Gastrocnemius medialis (tissue), 4 donors: ENCODE data around the gene AP2B1.

Experiments used
- CTCF ChIP-seq, 5 experiments: fragments of 450-650 bp in 3 of 5; fragments of 200-600 bp in 2 of 5; sonication (generic) in 2 of 5; IDR thresholded peaks in 4 of 5; conservative IDR thresholded peaks in 1 of 5; 1 replicate in 4 of 5; 2 replicates in 1 of 5; pipeline ENCODE4 v1.5.1; 2016 to 2019; ENCODE audit warnings: antibody characterized with exemption in 5 of 5, mild to moderate bottlenecking in 3 of 5, moderate library complexity in 3 of 5
- POLR2A ChIP-seq, 2 donors: fragments of 450-650 bp; IDR thresholded peaks; one replicate each; pipeline ENCODE4 v1.6.1; 2017; ENCODE audit warnings: antibody characterized with exemption in 2 of 2, mild to moderate bottlenecking in 2 of 2, moderate library complexity in 2 of 2

- TF ChIP-seq CTCF (IDR thresholded peaks at IDR 0.05 in 4 of 5, conservative IDR thresholded peaks at IDR 0.05 in 1 of 5) (no peak), POLR2A (IDR thresholded peaks at IDR 0.05) (no peak)
Observed at GRCh38 chr17:35748979-35749378, 161.9 kb downstream of the AP2B1 start.
